HuH-7.5 (cell line): ENCODE measurements around the gene RRBP1.

Experiments used
- DNase-seq: peaks from one replicate; pipeline ENCODE4 v3.0.0; 2011; ENCODE audit warnings: low spot score

The RRBP1 gene

DNA sequence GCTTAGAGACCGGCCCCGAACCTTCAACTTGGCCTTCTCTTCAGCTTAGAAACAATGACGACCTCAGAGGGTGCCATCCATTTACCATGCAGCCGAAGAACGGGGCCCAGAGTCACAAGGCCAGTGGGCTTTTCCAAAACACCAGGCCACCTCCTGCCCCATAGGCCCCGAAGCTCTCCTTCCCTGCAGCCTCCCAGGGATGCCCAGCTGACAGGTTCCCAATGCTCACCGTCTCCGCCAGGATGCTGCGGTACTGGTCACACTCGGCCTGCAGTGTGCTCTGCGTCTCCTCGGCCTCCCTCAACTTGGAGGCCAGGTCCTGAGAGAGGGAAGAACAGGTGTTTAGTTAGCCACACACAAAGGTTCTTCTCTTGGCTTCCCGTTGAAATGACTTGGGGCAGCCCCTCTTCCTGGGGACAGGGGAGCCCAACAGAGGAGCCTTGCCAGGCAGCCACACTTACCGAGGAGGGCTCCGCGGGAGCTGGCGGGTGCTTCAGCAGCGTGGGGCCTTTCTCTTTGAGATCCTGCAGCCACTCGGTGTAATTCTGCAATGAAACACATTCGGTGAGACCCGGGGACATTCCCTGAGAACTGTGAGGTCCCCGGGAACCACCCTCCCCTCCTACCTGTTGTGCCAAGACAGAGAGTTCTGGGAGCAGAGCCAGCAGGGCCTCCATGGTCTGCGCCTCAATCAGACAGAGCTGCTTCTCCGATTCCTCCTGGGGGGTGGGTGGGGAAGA, 60.6 kb downstream of the RRBP1 start:
- peak; percentile 12 for DNase-seq

DNA sequence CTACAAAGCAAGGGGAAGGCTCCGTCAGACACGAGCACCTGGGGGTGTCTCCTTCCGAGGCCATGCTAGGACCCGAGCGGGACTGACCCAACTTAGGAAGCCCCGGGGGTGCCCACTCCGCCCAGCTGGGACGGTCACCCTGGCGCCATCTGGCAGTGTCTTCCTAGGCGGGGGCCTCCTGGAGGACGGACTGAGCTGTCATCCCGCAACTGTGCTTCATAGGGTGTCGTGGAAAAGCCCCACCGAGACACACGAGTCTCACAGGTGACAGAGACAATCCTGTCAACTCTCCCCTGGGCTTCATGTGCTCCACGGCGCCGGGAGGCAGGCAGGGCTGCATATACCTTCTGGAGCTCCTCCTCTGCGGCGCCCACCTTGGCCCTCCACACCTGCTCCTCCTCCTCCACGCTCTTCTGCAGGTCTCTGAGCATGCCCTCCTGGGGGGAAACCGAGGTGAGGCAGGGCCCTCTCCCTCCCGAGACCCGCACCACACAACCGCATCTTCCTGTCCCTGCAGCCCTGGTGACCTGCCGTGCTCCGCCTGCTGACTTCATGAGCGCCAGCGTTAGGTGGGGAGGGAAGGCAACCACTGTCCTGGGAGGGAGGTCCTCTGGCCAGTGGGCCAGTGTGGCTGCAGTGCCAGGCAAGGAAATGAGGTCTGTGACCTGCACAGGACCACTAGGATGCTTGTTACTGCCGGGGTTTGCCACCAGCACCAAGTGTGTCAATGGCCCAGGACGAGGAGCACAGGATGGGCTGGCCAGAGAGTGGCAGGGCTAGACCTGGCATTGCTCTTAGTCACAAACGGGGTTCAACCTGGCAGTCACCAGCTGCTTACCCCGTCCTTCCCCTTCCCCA, 61.4 kb downstream of the RRBP1 start:
- DNase-seq, result peak; percentile 9

DNA sequence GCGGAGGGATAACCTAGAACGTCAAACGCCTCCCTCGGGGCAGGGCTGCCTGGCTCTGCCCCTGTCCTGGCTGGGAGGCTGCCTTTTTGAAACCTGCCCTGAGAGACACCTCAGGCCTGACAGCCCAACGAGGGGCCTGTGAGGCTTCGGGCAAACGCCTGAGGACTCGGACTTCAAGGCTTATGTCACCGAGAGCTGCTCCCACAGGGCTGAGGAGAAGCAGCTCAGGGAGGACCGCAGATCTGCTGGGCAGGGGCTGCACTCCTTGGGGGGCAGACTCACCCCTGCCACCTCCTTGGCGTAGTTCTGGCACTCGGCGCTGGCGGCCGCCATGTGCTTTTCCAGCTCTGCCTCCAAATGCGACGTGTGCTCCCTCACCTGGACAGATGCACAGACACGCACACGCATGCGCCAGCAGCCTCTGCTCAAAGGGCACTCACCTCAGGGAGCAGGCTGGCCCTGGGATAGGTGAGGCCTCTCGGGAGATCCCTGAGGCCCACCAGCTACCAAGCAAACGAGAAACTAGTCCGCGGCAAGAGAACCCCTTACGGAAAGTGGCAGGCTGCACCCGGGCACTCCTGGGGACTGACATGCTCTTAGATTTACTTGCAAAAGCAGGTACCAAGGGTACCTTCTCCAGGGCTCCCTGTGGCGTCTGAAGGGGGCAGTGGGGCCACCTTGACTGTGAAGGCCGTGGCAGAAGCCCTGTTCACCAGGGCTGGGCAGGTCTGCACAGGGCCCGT, 62.5 kb downstream of the RRBP1 start:
- DNase-seq, result no peak

GRCh38 chr20:17618673-17619013, 63.4 kb downstream of the RRBP1 start:
- DNase-seq, result no peak

DNA sequence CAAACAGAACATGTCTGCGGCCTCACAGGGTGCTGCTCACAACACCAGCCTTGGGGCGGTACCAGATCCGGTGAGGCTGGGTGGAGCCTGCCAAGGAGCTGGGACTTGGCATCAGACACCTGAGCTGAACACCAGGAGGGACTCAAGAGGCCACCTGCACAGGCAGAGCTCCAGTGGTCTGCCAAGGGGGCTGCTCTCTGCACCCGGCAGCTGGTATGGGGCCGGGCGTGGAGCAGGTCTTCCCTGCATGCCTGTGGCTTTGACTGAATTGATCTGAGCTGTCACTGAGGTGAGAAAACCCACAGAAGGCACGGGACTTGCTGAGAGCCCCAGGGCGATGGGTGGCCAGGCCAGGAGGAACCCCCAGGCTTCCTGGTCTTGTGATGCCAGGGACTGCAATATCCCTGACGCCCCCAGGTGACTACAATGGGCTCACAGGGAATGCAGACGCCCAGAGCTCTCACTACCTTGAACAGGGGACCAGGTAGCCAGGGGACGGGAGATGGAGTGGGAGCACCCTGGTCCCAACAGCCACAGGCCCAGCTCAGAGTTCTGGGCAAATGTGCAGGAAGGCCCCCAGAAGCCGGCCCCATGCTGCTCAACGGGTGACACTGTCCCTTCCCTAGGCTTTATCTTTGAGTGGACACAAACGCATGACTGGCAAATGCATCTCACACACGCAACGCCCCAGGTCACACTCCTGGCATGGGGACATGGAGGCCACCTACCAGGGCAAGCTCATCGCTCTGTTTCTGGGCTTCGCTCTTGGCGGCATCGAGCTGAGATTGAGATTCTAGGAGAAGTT, 64.0 kb downstream of the RRBP1 start:
- DNase-seq, result peak; percentile 21

DNA sequence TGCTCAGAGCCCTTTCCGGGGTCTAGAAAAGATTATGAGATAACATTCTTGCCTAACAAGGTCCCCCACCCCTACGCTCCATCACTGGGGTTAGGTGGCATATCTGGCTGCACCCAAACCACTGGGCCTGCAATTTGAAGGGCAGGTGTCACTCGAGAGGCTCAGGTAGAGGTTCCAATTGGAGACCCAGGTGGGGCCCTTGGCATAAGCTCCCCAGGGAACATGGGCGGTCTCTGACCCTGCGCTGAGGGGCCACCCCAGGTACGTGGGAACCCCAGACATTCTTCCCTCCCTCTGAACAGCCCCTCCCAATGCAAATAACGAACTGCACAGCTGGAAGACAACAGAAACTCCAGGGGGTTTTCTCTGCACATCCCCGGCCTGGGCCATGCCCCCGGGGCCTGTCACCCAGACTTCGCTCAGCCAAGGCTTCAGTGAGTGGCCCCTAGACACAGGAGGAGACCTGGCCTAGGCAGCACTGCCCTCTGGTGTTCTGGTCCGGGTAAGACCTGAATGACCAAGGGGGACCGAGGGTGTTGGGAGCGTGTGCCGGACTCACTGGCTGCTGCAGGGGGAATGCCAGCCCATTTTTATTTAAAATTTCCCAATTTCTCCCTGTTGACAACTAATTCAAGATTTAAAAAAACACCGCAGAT, 64.7 kb downstream of the RRBP1 start:
- peak; percentile 86 for DNase-seq

- peak; percentile 7 for DNase-seq
Measured at GRCh38 chr20:17616480-17617211, 65.4 kb downstream of the RRBP1 start.

DNA sequence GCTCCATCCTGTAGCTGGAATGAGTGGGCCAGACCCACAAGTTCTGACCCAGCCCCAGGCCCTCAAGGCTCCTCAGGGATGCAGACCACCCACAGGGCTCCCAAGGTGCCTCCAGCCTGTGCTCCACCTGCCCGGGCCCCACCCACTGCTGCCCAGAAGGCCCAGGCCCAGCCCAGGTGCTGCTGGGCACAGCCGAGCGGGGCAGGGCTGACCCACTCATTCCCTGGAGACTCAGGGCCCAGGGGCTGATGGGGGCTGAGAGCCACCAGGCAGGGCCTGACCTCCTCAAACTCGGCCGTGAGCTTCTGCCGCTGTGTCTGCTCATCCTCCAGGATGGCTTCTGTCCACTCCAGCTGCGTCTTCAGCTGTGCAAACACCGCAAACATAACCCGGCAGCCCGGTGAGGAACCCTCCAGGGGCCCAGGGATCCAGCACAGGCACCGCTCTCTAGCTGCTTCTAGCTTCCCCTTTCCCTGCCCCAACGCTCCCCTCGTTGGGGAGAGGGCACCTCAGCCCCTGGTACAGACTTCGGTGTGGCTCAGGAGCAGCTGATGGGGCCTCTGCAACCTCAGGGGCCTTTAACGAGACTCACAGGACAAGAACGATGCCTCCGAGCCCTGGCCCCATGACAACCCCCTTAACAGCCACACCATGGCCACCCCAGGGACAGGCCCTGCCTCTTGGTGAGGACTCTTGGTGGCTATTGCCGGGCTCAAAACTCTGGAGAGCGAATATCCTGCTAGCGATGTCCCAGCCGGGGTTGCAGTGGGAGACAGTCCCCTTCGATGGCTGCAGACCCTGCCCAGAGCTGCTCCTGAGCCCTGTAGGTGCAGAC, 66.2 kb downstream of the RRBP1 start:
- DNase-seq, result peak; percentile 13

DNA sequence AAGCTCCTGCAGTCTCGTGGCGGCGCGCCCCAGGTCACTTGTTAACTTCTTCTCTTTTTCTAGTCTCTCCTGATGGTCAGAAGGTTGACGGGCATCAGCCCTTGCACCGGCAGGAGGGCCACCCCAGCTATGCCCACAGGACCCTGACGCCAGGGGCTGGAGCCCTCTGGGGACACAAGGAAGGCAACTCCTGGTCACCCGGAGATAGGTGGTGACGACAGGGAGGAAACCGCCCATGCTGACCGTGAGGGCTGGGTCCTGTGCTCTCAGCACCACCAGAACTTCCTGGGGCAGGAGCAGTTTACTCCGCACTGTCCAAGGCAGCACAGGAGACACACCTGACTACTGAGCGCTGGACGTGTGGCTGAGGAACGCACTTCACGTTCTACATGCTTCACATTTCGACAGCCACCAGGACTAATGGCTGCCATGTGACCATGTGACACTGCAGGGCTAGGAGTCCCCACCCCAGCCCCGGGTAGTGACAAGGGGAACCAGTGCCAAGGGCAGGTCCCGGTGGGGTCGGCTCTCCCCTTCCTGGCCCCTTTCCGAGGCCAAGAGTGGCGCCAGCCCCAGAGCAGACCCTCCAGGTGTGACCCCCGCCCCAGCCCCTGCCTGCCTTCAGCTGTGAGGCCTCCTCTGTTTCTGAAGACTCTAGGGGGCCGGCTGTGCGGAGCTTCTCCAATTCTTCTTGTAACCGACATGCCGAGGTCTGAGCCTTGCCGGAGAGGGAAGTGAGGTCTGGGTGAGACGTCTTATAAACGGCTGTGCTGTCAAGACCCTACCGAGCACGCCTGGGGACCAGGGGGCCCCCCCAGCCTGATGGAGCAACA, 67.0 kb downstream of the RRBP1 start:
- DNase-seq, result no peak

DNA sequence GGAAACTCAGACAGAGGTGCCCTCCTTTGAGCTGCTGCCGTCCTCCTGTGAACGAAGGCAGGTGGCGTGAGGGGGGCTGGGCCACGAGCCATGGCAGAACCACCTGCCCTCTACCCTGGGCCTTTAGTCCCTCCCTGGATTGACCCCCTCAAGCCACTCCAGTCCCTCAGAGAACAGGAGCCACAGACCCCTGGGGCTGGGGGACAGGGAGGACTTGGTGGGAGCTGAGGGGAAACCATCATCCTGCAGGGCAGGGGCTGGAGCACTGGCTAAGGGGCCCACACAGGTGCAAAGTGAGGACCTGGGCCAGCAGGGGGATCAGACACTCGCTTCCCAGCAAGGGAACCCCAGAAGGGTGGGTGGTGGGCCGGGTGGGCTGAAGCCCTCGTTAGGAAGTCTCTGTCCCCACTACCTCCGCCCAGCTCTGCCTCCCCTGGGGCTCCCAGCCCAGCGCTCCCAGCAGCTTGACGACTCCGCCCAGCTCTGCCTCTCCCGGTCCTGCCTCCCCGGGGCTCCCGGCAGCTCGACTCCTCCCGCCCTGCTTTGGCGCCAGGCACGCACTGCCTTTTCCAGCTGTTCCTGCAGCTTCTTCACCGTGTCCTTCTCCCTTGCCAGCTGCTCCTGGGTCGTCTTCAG, 67.7 kb downstream of the RRBP1 start:
- peak; percentile 20 for DNase-seq

DNA sequence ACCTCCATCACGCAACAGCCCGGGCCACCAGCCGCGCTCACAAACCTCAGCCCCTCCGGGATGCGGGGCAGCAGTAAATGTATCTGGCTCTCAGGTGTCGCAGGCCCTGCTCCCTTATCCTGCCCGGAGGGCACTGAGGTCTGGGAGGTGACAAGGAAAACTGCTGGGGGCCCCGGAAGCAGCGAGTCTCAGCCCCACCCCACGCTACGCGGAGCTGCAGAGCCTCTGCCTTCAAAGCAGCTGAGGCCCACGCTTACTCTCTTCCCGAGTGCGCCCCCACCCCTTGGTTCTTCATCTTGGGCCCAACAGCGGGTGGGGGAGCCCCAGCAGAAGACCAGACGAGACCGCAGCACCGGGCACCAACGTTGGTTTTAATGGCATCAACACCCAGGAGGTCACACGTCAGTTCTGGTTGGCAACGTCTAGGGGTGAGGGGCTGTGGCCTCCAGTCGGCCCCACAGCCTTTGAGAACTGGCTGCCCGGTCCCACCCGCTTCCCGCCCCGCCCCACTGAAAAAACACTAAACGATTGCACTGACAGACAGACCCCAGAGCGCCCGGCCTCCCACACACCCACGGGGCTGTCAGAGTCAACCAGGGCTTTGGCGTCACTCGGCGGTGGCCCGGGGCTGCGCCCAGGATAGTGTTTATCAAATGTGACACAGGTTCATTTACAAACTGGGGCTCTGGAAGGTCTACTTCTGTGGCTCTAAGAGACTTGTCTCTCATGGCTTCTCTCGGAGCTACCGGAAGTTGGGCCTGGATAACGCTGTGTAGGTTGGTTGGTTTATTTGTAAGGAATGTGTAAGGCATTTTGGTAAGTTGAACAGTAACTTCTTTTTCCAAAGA, 68.5 kb downstream of the RRBP1 start:
- DNase-seq, result no peak

DNA sequence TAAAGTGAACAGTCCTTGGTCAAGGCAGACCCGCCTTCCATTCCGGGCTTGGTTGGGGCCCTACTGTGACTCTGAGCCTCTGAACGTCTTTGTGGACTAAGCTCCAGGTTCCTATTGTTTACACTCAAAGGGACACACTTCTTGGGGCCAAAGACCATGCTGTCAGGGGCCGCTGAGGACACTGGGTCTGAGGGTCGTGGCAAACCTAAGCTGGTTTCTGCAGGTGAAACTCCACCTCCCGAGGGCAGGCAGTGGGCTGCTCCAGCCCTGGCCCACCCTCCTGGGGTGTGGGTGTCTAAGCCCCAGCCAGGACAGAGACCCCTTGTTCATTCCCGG, 69.1 kb downstream of the RRBP1 start:
- no peak for DNase-seq

DNA sequence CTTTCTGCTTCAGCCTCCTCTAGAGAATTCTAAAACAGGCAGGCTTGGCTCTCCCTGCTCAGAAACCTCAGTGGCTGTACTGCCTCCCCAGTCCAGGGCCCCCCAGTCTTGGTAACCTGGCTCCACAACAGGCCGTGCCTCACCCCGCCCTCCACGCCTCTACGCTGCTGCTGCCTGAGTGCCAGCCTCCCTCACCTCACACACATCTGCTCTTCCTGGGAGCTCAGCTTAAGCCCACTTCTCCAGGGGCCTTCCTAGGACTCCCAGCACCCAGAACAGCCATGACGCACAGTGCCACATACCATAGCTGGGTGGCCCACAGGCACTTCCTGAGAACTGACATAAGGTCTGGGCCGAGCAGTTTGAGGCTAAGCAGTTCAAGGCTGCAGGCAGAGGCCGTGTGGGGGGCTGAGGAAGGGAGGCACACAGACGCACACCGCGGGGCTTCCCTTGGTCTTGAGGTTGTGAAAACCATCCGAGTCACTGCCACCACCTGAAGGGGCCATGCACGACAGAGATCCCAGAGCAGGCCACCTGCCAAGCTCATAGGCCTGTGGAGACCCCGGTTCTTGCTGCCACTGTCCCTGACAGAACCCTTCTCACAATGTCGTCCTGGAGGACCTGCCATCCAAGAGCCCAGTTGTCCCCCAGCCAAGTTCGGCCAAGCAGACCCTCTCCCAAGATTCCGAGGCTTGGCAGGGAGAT, 69.6 kb downstream of the RRBP1 start:
- DNase-seq, result no peak

- peak; percentile 66 for DNase-seq
Measured at GRCh38 chr20:17611540-17612286, 70.3 kb downstream of the RRBP1 start.

DNA sequence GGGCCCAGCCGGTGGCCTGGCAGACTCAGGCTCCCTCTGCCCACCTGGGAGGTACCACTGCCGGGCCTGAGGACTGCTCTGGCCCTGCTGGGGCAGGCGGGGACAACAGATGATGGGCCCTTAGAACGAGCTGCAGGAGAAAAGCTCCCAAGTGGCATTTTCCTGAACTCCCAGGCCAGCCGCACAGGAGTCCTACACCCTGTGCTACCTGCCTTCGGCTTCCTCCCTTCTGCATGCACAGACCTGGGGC, 70.8 kb downstream of the RRBP1 start:
- no peak for DNase-seq

DNA sequence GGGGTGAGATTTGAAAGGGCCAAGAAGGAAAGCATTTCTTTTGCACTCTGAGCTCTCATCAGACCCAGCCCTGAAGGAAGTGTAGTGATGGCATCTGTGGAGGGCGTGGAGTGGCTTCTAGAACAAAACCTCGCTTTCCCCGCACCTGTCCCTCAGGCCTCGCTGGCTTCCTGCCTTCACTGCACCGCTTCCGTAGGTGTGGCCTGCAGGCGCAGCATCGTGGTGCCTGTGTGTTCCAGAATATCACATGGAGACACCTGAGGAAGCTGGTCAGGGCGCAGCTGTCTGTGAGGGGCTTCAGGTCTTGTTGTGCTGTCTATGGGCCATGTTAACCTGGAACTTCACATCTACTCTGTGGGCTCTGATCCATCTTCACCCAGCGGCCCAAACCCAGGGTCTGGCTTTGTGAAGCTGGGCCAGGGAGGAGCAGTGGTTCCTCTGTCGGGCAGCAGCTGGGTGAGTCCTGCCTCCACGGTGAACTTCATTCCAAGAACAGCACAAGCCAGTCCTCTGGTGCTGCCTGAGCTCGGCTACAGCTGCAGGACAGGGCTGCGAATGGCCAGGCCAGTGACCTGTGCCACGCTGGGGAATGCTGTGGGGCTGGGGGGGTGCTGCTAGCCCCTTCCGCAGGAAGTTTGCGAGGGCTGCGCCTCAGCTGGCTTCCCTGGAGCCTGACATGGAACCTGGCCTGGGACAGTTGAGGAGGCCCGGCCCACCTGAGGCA, 71.3 kb downstream of the RRBP1 start:
- no peak for DNase-seq
